Activated naive CD4-positive, alpha-beta T cell treated with anti-CD3 and anti-CD28 coated beads, Interleukin-2, amount 50 U/mL, for 24 hours (primary cell): ENCODE results near the gene RAMP1.

Experiments used
- H3K27ac Mint-ChIP-seq: one replicate; pipeline ENCODE4 v1.8.0; 2021; ENCODE audit warnings: mild to moderate bottlenecking, mixed read lengths
- H3K27me3 Mint-ChIP-seq: one replicate; pipeline ENCODE4 v1.8.0; 2021; ENCODE audit warnings: mixed read lengths
- H3K36me3 Mint-ChIP-seq: one replicate; pipeline ENCODE4 v1.8.0; 2021; ENCODE audit warnings: mixed read lengths
- H3K4me1 Mint-ChIP-seq: one replicate; pipeline ENCODE4 v1.8.0; 2021; ENCODE audit warnings: mixed read lengths
- H3K4me3 Mint-ChIP-seq: one replicate; pipeline ENCODE4 v1.8.0; 2021; ENCODE audit warnings: mild to moderate bottlenecking, mixed read lengths
- H3K9me3 Mint-ChIP-seq: one replicate; pipeline ENCODE4 v1.8.0; 2021; ENCODE audit warnings: mixed read lengths

The RAMP1 gene

GRCh38 chr2:237894986-237895543 lies 35.6 kb downstream of the RAMP1 start:
- no peak overlapping the region for H3K4me3 Mint-ChIP-seq
- H3K27me3 Mint-ChIP-seq: no peaks in the 10 kb centered on the region
- no peaks in the 10 kb centered on the region for H3K36me3 Mint-ChIP-seq
- H3K4me1 Mint-ChIP-seq: peaks cover 50% of the 10 kb centered on the region
- no peak overlapping the region for H3K27ac Mint-ChIP-seq
- no peaks in the 10 kb centered on the region for H3K9me3 Mint-ChIP-seq

GRCh38 chr2:237895544-237896506 lies 36.4 kb downstream of the RAMP1 start:
- Mint-ChIP-seq H3K4me1 (peaks cover 51% of the 10 kb centered on the region), H3K36me3 (no peaks in the 10 kb centered on the region), H3K27me3 (no peaks in the 10 kb centered on the region), H3K27ac (no peak overlapping the region), H3K4me3 (no peak overlapping the region), H3K9me3 (no peaks in the 10 kb centered on the region)

GRCh38 chr2:237896507-237896892 lies 37.1 kb downstream of the RAMP1 start:
- Mint-ChIP-seq H3K36me3 (no peaks in the 10 kb centered on the region), H3K27me3 (no peaks in the 10 kb centered on the region), H3K27ac (no peak overlapping the region)

GRCh38 chr2:237896956-237897355 lies 37.5 kb downstream of the RAMP1 start:
- Mint-ChIP-seq H3K27me3 (no peaks in the 10 kb centered on the region), H3K9me3 (no peaks in the 10 kb centered on the region), H3K27ac (no peak overlapping the region), H3K36me3 (no peaks in the 10 kb centered on the region), H3K4me1 (peaks cover 60% of the 10 kb centered on the region), H3K4me3 (no peak overlapping the region)

More at GRCh38 chr2:237896507-237896892, 37.1 kb downstream of the RAMP1 start:
- Mint-ChIP-seq H3K4me1 (peaks cover 57% of the 10 kb centered on the region), H3K4me3 (no peak overlapping the region), H3K9me3 (no peaks in the 10 kb centered on the region)

GRCh38 chr2:237898057-237898414 lies 38.6 kb downstream of the RAMP1 start:
- Mint-ChIP-seq H3K9me3 (no peaks in the 10 kb centered on the region), H3K27me3 (no peaks in the 10 kb centered on the region), H3K36me3 (no peaks in the 10 kb centered on the region), H3K4me1 (peaks cover 54% of the 10 kb centered on the region), H3K4me3 (peak overlapping the region; percentile 45), H3K27ac (peak overlapping the region; percentile 66)

GRCh38 chr2:237900891-237901831 lies 41.7 kb downstream of the RAMP1 start:
- Mint-ChIP-seq H3K4me3 (peak overlapping the region; percentile 61), H3K4me1 (peaks cover 63% of the 10 kb centered on the region), H3K27ac (peak overlapping the region; percentile 24), H3K36me3 (no peaks in the 10 kb centered on the region), H3K27me3 (no peaks in the 10 kb centered on the region), H3K9me3 (no peaks in the 10 kb centered on the region)

- Mint-ChIP-seq H3K27ac (peak overlapping the region; percentile 68), H3K9me3 (peaks cover 3% of the 10 kb centered on the region), H3K4me1 (peaks cover 67% of the 10 kb centered on the region), H3K27me3 (no peaks in the 10 kb centered on the region), H3K4me3 (peak overlapping the region; percentile 33), H3K36me3 (peaks cover 2% of the 10 kb centered on the region)
Observed at GRCh38 chr2:237901932-237902850, 42.8 kb downstream of the RAMP1 start.

- Mint-ChIP-seq H3K4me3 (peak overlapping the region; percentile 23), H3K9me3 (peaks cover 7% of the 10 kb centered on the region), H3K27ac (peak overlapping the region; percentile 70), H3K4me1 (peaks cover 41% of the 10 kb centered on the region), H3K36me3 (peaks cover 6% of the 10 kb centered on the region), H3K27me3 (no peaks in the 10 kb centered on the region)
Observed at GRCh38 chr2:237904831-237905599, 45.6 kb downstream of the RAMP1 start.

GRCh38 chr2:237907144-237907543 lies 47.7 kb downstream of the RAMP1 start:
- no peaks in the 10 kb centered on the region for H3K27me3 Mint-ChIP-seq
- peaks cover 6% of the 10 kb centered on the region for H3K36me3 Mint-ChIP-seq
- no peak overlapping the region for H3K4me3 Mint-ChIP-seq
- peaks cover 28% of the 10 kb centered on the region for H3K4me1 Mint-ChIP-seq
- peak overlapping the region; percentile 68 for H3K27ac Mint-ChIP-seq
- peaks cover 7% of the 10 kb centered on the region for H3K9me3 Mint-ChIP-seq

- peaks cover 24% of the 10 kb centered on the region for H3K4me1 Mint-ChIP-seq
- peaks cover 7% of the 10 kb centered on the region for H3K9me3 Mint-ChIP-seq
- H3K27ac Mint-ChIP-seq: no peak overlapping the region
- H3K4me3 Mint-ChIP-seq: no peak overlapping the region
- no peaks in the 10 kb centered on the region for H3K27me3 Mint-ChIP-seq
- peaks cover 6% of the 10 kb centered on the region for H3K36me3 Mint-ChIP-seq
Observed at GRCh38 chr2:237909075-237909695, 49.8 kb downstream of the RAMP1 start.

- Mint-ChIP-seq H3K27ac (no peak overlapping the region), H3K4me3 (no peak overlapping the region), H3K36me3 (peaks cover 6% of the 10 kb centered on the region), H3K4me1 (peaks cover 20% of the 10 kb centered on the region), H3K27me3 (no peaks in the 10 kb centered on the region), H3K9me3 (peaks cover 7% of the 10 kb centered on the region)
Observed at GRCh38 chr2:237909801-237910475, 50.5 kb downstream of the RAMP1 start.

- Mint-ChIP-seq H3K4me3 (no peak overlapping the region), H3K27me3 (no peaks in the 10 kb centered on the region), H3K4me1 (peaks cover 13% of the 10 kb centered on the region), H3K36me3 (peaks cover 6% of the 10 kb centered on the region), H3K9me3 (peaks cover 7% of the 10 kb centered on the region), H3K27ac (no peak overlapping the region)
Observed at GRCh38 chr2:237910576-237911362, 51.3 kb downstream of the RAMP1 start.
